ENCODE measurements around the gene SLC5A11. TPM values are rescaled to one million over a fixed set of nuclear protein-coding genes. Genes with fewer than 3 reads are reported as not detected.
"Not testable (repeated sequence)": the region's sequence is repeated elsewhere in the genome, so short reads cannot be mapped to it uniquely, and the experiment has no call there.

The SLC5A11 gene
- total RNA-seq, 1 experiment from 2014 or later: 0.22 TPM

DNA sequence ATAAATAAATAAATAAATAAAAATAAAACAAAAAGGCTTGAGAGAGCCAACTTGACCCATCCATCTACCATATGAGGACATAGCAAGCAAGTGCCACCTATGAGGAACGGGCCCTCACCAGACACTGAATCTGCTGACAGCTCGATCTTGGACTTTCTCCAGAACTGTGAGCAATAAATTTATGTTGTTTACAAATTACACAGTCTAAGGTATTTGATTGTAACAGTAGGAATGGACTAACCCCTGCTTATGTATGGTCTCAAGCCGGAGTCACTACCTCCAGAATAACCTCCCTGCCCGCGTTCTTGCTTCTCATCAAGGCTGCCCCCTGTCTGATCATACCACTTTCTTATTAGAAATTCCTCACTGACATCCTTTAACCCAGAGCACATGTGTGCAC is 9.9 kb downstream of the SLC5A11 start:
- Mint-ChIP-seq H3K4me1 (peaks cover 4 to 11% of the 10 kb centered on the region in 2 experiments; a peak in 3 of 4 replicates), H3K4me3 (no peak overlapping the region), H3K27ac (no peak overlapping the region), H3K27me3 (ENCODE audit: low read depth) (peaks cover 6% of the 10 kb centered on the region), H3K36me3 (ENCODE audit: insufficient read depth in 1 of 3, low read depth in 3 of 3) (no peaks in the 10 kb centered on the region), H3K9me3 (no peaks in the 10 kb centered on the region)
- Histone ChIP-seq H3K9me3 (ENCODE audit: control insufficient read depth, low read depth, low read length) (no peaks in the 10 kb centered on the region), H4K8ac (replicated peaks; ENCODE audit: insufficient read length, low read depth, low read length) (no peak overlapping the region), H4K91ac (ENCODE audit: insufficient read length, low read depth, low read length) (no peak overlapping the region), H2BK20ac (ENCODE audit: low read depth, low read length, poor library complexity, severe bottlenecking) (no peak overlapping the region), H3K4me1 (ENCODE audit: insufficient read depth, low read length) (no peaks in the 10 kb centered on the region), H2BK120ac (ENCODE audit: low read depth, low read length, poor library complexity, severe bottlenecking) (no peak overlapping the region), H3K23me2 (ENCODE audit: insufficient read length, low read depth, low read length, poor library complexity, severe bottlenecking) (no peaks in the 10 kb centered on the region), H3K27me3 (ENCODE audit: insufficient read depth, low read length) (no peaks in the 10 kb centered on the region), H3K4ac (ENCODE audit: low read depth, low read length) (no peak overlapping the region), H3K14ac (ENCODE audit: insufficient read depth, low read length) (no peak overlapping the region), H2BK15ac (ENCODE audit: low read depth, low read length) (no peak overlapping the region), H3K23ac (ENCODE audit: insufficient read length, low read depth, low read length) (no peak overlapping the region), H3K79me1 (ENCODE audit: insufficient read depth, low read depth, low read length, poor library complexity, severe bottlenecking) (no peaks in the 10 kb centered on the region), H3K79me2 (ENCODE audit: insufficient read depth, low read length) (no peaks in the 10 kb centered on the region), H3K18ac (ENCODE audit: insufficient read length, low read depth, low read length) (no peak overlapping the region), H2AK5ac (ENCODE audit: insufficient read length, low read length) (no peak overlapping the region), H4K5ac (ENCODE audit: insufficient read length, low read depth, low read length) (no peak overlapping the region), H3K27ac (ENCODE audit: insufficient read length, low read depth, low read length) (no peak overlapping the region), H3K9ac (ENCODE audit: extremely low read depth, insufficient read length, low read length) (no peak overlapping the region), H3K56ac (ENCODE audit: insufficient read length, low read depth, low read length) (no peak overlapping the region), H2BK12ac (ENCODE audit: insufficient read length, low read depth, low read length) (no peak overlapping the region), H2BK5ac (ENCODE audit: insufficient read length, low read length) (no peak overlapping the region), H4K20me1 (ENCODE audit: control insufficient read depth, insufficient read depth, insufficient read length) (peaks cover 3% of the 10 kb centered on the region), H3T11ph (ENCODE audit: low read length) (no peak overlapping the region), H3K4me2 (ENCODE audit: insufficient read depth, insufficient read length, low read length) (no peak overlapping the region), H2AFZ (ENCODE audit: low read length) (no peak overlapping the region)
- WGBS (ENCODE audit: extremely low coverage, insufficient read length, low lambda C conversion rate): no CpG with 5 or more reads among the region's 5 CpGs
- TF ChIP-seq, protein P1, sequence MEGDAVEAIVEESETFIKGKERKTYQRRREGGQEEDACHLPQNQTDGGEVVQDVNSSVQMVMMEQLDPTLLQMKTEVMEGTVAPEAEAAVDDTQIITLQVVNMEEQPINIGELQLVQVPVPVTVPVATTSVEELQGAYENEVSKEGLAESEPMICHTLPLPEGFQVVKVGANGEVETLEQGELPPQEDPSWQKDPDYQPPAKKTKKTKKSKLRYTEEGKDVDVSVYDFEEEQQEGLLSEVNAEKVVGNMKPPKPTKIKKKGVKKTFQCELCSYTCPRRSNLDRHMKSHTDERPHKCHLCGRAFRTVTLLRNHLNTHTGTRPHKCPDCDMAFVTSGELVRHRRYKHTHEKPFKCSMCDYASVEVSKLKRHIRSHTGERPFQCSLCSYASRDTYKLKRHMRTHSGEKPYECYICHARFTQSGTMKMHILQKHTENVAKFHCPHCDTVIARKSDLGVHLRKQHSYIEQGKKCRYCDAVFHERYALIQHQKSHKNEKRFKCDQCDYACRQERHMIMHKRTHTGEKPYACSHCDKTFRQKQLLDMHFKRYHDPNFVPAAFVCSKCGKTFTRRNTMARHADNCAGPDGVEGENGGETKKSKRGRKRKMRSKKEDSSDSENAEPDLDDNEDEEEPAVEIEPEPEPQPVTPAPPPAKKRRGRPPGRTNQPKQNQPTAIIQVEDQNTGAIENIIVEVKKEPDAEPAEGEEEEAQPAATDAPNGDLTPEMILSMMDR (conservative IDR thresholded peaks at IDR 0.05): no peak
- no peak for DNase-seq

DNA sequence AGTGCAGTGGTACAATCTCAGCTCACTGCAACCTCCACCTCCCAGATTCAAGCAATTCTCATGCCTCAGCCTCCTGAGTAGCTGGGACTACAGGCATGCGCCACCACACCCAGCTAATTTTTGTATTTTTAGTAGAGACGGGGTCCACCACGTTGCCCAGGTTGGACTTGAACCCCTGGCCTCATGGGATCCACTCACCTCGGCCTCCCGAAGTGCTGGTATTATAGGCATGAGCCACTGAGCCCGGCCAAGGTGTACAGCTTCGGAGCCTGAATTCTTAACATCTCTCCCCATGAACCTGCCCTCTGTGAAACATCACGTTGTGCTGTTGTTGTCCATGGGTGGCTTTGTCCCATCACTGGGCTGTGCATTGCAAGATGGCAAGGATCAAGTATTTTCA is 11.1 kb downstream of the SLC5A11 start:
- H3K27ac Mint-ChIP-seq; H2BK5ac ChIP-seq (ENCODE audit: insufficient read length, low read length); H2AFZ ChIP-seq (ENCODE audit: low read length); H3K23me2 ChIP-seq (ENCODE audit: insufficient read length, low read depth, low read length, poor library complexity, severe bottlenecking); H3K9me3 ChIP-seq (ENCODE audit: control insufficient read depth, low read depth, low read length); H2BK12ac ChIP-seq (ENCODE audit: insufficient read length, low read depth, low read length); H3K18ac ChIP-seq (ENCODE audit: insufficient read length, low read depth, low read length); H4K8ac ChIP-seq (replicated peaks; ENCODE audit: insufficient read length, low read depth, low read length); H3K4me3 Mint-ChIP-seq; H3K4me2 ChIP-seq (ENCODE audit: insufficient read depth, insufficient read length, low read length); H2BK120ac ChIP-seq (ENCODE audit: low read depth, low read length, poor library complexity, severe bottlenecking); H3K79me1 ChIP-seq (ENCODE audit: insufficient read depth, low read depth, low read length, poor library complexity, severe bottlenecking); H3K9me3 Mint-ChIP-seq; H2BK20ac ChIP-seq (ENCODE audit: low read depth, low read length, poor library complexity, severe bottlenecking); H3K79me2 ChIP-seq (ENCODE audit: insufficient read depth, low read length); H3K9ac ChIP-seq (ENCODE audit: extremely low read depth, insufficient read length, low read length); H3K4me1 ChIP-seq (ENCODE audit: insufficient read depth, low read length); H3K36me3 Mint-ChIP-seq (ENCODE audit: insufficient read depth in 1 of 3, low read depth in 3 of 3); H3K56ac ChIP-seq (ENCODE audit: insufficient read length, low read depth, low read length); H3T11ph ChIP-seq (ENCODE audit: low read length); H3K23ac ChIP-seq (ENCODE audit: insufficient read length, low read depth, low read length); H3K27ac ChIP-seq (ENCODE audit: insufficient read length, low read depth, low read length); H2BK15ac ChIP-seq (ENCODE audit: low read depth, low read length); H3K14ac ChIP-seq (ENCODE audit: insufficient read depth, low read length); H4K20me1 ChIP-seq (ENCODE audit: control insufficient read depth, insufficient read depth, insufficient read length); H2AK5ac ChIP-seq (ENCODE audit: insufficient read length, low read length); DNase-seq; H3K4ac ChIP-seq (ENCODE audit: low read depth, low read length); H3K27me3 ChIP-seq (ENCODE audit: insufficient read depth, low read length); H4K91ac ChIP-seq (ENCODE audit: insufficient read length, low read depth, low read length); H3K27me3 Mint-ChIP-seq (ENCODE audit: low read depth); H4K5ac ChIP-seq (ENCODE audit: insufficient read length, low read depth, low read length): not testable (repeated sequence)
- WGBS (ENCODE audit: extremely low coverage, insufficient read length, low lambda C conversion rate): no CpG with 5 or more reads among the region's 8 CpGs
- peaks cover 4 to 11% of the 10 kb centered on the region in 2 experiments; a peak in 3 of 4 replicates for H3K4me1 Mint-ChIP-seq

Data from H9 (cell line).